DMS114 treated with DMSO at 0.1 percent for 48 hours (cell line): ENCODE data around the gene UCP2.

Source experiments
- DNase-seq: peaks from one replicate; lab custom pipeline; 2025; ENCODE audit not compliant: unreplicated experiment; lab: John Stamatoyannopoulos, UW

Gene UCP2

DNA sequence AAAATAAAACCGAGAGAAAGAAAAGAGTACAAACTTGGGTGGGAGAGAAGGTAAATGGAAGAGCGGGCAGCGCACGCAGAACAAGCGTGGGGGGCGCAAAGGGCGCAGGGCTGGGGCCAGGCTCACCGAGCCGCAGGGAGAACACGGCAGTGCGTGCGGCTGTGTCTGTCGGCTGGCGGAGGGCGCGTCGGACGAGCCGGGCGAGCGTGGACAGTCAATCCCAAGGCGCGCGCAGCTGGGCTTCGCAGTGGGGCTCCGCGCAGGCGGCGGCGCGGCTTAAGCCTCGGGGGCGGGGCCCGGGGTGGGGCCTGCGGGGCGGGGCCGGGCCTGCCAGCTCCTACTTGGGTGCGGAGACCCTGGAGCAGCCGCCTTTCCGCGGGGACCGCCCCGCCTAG, at the start of gene UCP2:
Gene UCP2 (minus strand): TSS at position 249 of the 395 bp plus-strand sequence. CDS start 4,465 bp downstream, outside the sequence.
- no peak for DNase-seq

- no peak for DNase-seq
Observed at GRCh38 chr11:74030723-74031676, 48.4 kb upstream of the UCP2 start.

GRCh38 chr11:74025467-74026166, 43.0 kb upstream of the UCP2 start:
- no peak for DNase-seq

DNA sequence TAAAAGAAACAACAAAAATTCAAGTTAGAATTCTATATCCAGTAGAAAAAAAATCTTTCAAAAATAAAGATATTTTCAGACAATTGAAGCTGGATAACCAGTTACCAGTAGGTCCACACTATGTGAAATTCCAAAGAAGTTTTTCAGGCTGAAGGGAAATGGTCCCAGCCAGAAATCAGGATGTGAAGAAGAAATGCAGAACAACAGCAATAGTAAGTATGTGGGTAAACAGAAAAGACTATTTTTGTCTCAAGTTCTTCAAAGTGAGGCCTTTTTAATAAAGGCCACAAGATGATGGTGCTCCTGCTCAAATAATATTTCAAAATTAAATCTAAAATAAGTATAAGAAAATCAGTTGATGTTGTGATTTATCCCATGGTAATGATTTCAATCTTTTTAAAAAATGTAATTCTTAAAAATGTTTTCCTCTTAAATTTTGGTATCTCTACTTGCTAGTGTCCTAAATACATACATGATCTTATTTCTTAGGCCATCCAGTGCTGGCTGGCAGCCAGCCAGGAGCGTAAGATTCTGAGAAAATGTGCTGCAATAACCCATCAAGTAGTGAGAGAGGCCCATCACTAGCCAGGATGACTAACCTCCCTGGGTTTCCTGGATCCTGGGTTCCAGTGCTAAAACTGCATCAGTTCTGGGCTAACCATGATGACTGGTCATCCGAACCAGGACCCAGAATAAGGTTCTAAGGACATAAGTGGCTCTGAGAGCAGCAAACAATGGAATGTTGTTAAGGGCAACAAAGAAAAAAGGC, 41.8 kb upstream of the UCP2 start:
- DNase-seq: no peak

DNA sequence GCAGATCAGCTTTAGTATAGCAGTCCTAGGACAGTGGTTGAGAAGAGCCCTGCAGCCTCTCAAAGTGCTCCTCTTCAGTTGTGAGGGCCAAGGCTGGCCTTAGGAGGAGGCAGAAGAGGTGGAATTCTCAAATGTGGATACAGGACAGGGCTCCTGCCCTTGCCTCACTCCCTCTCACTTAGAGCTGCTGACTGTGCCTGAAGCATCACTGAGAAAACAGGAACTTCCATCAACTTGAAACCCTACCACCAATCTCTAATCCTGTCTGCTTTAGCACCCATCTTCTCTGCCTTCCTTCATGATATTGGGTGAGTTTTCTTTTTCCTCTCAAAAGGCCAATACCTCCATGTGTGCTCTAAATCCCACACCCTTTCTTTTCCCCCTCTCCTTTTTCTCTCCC, 40.6 kb upstream of the UCP2 start:
- no peak for DNase-seq

GRCh38 chr11:74022546-74022945, 39.9 kb upstream of the UCP2 start:
- no peak for DNase-seq

DNA sequence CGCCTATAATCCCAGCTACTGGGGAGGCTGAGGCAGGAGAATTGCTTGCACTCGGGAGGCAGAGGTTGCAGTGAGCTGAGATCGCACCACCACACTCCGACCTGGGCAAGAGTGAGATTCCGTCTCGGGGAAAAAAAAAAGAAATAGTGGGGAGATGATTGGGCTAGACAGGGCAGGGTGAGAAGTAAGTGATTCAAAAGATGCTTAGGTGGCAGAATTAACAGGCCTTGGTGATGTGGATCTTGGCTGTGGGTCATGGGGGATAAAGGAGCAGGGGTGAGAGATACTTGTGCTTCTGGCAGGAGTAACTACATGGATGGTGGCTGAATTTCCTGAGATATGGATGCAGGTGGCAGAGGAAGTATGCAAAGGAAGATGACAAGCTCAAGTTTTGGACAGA, 39.4 kb upstream of the UCP2 start:
- no peak for DNase-seq

- DNase-seq: no peak
Observed at GRCh38 chr11:74020539-74020938, 37.9 kb upstream of the UCP2 start.

DNA sequence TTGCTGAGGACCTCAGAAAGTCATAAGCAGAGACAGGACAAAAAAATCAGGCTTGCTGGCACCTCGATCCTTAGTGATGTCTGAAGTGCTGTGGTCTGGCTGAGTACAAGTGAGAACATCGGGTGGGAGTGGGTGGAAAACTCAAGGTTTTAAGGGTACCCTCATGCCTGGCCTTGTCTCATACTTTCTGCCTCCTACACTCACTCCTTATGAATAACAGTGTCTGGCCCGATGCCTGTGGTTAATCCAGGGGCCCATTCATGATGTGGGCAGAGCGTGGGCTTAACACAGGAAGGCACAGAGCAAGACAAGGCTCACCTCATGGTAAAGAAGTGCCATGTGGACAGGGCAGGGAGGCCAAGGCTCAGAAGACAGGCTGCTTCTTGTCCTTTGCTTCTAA, 37.2 kb upstream of the UCP2 start:
- DNase-seq: no peak

DNA sequence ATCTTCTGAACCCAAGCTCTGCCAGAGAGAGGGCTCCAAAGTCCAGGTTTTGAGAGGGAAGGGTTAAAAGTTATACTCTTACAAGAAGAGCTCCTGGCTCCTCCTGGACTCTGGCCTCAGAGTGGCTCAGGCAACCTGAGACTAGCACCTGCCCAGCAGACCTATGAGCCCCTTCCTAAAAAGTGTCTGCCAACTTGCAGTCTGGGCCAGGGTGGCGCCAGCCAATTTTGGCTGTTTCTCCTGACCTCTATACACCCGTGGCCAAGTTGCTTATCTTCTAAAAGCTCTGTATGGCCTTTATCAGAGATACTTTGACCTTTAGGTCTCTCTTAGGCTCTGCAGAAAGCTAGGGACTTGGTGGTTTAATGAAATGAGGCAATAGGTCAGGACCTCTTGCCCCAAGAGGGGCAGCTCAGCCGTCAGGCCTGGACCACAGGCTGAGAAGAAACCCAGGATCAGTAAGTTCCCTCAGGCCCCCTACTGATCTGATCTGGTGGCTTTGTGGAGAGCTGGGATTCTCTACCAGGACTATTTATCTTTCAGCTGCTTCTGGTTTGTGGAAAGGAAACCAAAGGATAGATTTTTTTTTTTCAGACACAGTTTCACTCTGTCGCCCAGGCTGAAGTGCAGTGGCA, 36.6 kb upstream of the UCP2 start:
- no peak for DNase-seq

- no peak for DNase-seq
Observed at GRCh38 chr11:74018331-74019005, 35.8 kb upstream of the UCP2 start.

DNA sequence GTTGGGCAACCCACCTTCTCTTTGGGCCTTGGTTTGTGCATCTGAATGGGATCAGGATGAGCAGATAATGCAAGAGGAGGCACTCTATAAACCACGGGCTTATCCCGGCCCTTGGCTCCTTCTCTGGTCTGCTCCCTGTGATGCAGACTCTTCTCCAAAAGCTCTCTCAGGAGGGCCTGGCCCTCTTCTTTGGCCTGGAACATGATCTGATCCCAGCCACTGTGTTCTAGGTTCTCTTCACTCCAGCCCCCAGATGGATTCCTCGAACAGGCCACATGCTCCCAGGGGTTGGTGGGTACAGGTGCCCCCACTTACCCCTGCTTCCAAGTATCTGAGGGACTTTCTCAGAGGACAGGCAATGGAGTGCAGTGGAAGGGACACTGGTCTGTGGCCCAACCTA, 35.0 kb upstream of the UCP2 start:
- DNase-seq: no peak

GRCh38 chr11:74015919-74016684, 33.5 kb upstream of the UCP2 start:
- no peak for DNase-seq

- DNase-seq: no peak
Observed at GRCh38 chr11:74014880-74015279, 32.2 kb upstream of the UCP2 start.

- DNase-seq: no peak
Observed at GRCh38 chr11:74013141-74013540, 30.5 kb upstream of the UCP2 start.

DNA sequence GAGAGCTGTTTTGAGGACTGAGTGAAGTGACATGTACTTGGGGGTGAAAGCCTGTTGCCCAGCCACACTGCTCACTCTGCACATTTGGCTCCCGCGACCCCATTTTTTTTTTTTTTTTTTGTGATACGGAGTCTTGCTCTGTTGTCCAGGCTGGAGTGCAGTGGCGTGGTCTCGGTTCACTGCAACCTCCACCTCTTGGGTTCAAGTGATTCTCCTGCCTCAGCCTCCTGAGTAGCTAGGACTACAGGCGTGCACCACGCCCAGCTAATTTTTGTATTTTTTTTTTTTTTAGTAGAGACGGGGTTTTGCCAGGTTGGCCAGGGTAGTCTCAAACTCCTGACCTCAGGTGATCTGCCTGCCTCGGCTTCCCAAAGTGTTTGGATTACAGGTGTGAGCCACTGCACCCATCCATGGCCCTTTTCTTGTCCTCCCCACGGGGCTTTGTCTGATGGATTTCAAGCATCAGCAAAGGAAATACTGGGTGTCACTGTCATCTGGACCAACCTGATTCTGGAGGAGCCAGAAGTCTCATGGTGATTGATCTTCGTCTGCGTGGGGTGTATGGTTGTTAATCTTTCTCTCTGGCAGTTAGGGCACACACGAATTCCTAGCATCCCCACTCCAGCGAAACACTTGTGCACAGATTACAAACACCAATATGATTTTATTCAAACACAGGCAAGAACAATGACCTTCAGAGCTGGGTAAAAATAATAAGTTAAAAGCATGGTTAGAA, 29.6 kb upstream of the UCP2 start:
- no peak for DNase-seq

DNA sequence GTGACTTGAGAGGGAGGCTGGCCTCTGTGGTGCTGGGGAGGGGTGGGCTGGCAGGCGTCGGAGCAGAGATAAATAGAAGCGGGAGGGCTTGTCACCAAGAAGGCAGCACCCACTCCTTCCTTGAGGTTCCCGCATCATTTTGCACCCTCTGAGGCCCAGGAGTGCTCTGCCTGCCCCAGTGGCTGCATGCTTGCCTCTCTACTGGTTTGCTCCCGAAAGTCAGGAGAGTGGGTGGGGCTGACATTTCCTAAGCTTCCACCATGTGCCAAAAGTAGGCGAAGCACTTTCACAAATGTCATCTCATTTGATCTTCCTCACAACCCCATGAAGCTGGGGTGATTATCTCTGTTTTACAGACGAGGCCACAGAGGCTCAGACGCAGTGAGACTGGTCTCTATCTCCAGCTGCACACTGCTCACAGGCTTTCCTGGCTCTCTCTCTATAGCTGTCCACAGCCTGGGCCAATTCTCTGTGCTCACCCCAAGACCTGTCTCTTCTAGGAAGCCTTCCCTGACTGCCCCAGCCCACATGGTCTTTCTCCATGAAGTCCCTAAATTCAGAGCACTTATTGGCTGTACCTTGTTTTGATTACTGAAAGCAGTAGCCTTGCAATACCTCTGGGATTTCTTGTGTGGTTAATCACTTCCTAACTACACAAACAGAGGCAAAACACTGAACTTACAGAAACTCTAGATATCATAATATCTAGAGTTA, 28.9 kb upstream of the UCP2 start:
- no peak for DNase-seq
